ENCODE measurements around the gene OR51A2.
"Not testable (repeated sequence)": the region's sequence is repeated elsewhere in the genome, so short reads cannot be mapped to it uniquely, and the experiment has no call there.

OR51A2 gene

GRCh38 chr11:4955613-4956012, at the start of gene OR51A2:
Gene OR51A2, minus strand, starts transcription at chr11:4955713. Its CDS starts 0 bp downstream, at chr11:4955713.
- DNase-seq: not testable (repeated sequence)

GRCh38 chr11:5004424-5005274, 49.1 kb upstream of the OR51A2 start:
- peak; percentile 40 for DNase-seq

- no peak for DNase-seq
Measured at GRCh38 chr11:4994551-4994950, 39.0 kb upstream of the OR51A2 start, which contains the start of gene OR51L1. Gene OR51L1, plus strand, starts transcription at chr11:4994851. Its CDS starts 4,132 bp downstream, at chr11:4998983.

GRCh38 chr11:4991060-4991459, 35.5 kb upstream of the OR51A2 start:
- no peak for DNase-seq

GRCh38 chr11:4983841-4984240, 28.3 kb upstream of the OR51A2 start:
- no peak for DNase-seq

- no peak for DNase-seq
Measured at GRCh38 chr11:4982678-4983077, 27.2 kb upstream of the OR51A2 start.

GRCh38 chr11:4979036-4979435, 23.5 kb upstream of the OR51A2 start:
- DNase-seq: no peak

GRCh38 chr11:4975436-4975835, 19.9 kb upstream of the OR51A2 start:
- DNase-seq: no peak

GRCh38 chr11:4962816-4963215, 7.3 kb upstream of the OR51A2 start:
- no peak for DNase-seq

GRCh38 chr11:4960877-4961276, 5.4 kb upstream of the OR51A2 start:
- DNase-seq: no peak

- DNase-seq: no peak
Measured at GRCh38 chr11:4957396-4957795, 1.9 kb upstream of the OR51A2 start.

GRCh38 chr11:4947505-4947904, 8.0 kb downstream of the OR51A2 start, which contains the start of gene OR51A4:
Gene OR51A4, minus strand, starts transcription at chr11:4947605. Its CDS starts 505 bp downstream, at chr11:4947100.
- DNase-seq: no peak

GRCh38 chr11:4936745-4937144, 18.8 kb downstream of the OR51A2 start:
- DNase-seq: no peak

GRCh38 chr11:4932751-4933150, 22.8 kb downstream of the OR51A2 start:
- no peak for DNase-seq

- no peak for DNase-seq
Measured at GRCh38 chr11:4926608-4927007, 28.9 kb downstream of the OR51A2 start.

GRCh38 chr11:4924239-4924638, 31.3 kb downstream of the OR51A2 start, which contains the start of gene OR51G1:
Gene OR51G1, minus strand, starts transcription at chr11:4924339. Its CDS starts 0 bp downstream, at chr11:4924339.
- DNase-seq: no peak

GRCh38 chr11:4922304-4922703, 33.2 kb downstream of the OR51A2 start:
- no peak for DNase-seq

- DNase-seq: no peak
Measured at GRCh38 chr11:4921796-4922195, 33.7 kb downstream of the OR51A2 start.

GRCh38 chr11:4919250-4919649, 36.3 kb downstream of the OR51A2 start, which contains the start of gene OR51G2:
Gene OR51G2, minus strand, starts transcription at chr11:4919350. Its CDS starts 3,687 bp downstream, at chr11:4915663.
- no peak for DNase-seq

- DNase-seq: no peak
Measured at GRCh38 chr11:4916581-4916980, 38.9 kb downstream of the OR51A2 start.

Measured in inflammatory macrophage treated with lipopolysaccharide for 4 hours (primary cell).